Epithelial cell of prostate (primary cell): Measurements from ENCODE around the gene KDM4C.

Experiments used
- DNase-seq: peaks from one replicate; pipeline ENCODE4 v3.0.0-alpha.2; 2011; ENCODE audit warnings: low read depth, low spot score
- H3K27ac ChIP-seq: fragments of 450-650 bp; 2 replicates; pipeline ENCODE4 v1.5.1; 2017; ENCODE audit warnings: mild to moderate bottlenecking

The KDM4C gene

GRCh38 chr9:7216004-7216841, 458.4 kb downstream of the KDM4C start:
- H3K27ac ChIP-seq = peak overlapping the region; percentile 58
- peak; percentile 55 for DNase-seq

GRCh38 chr9:7223981-7224380, 466.2 kb downstream of the KDM4C start:
- DNase-seq = no peak
- H3K27ac ChIP-seq = no peak overlapping the region
